ENCODE results near the gene MAP1A.

DNA sequence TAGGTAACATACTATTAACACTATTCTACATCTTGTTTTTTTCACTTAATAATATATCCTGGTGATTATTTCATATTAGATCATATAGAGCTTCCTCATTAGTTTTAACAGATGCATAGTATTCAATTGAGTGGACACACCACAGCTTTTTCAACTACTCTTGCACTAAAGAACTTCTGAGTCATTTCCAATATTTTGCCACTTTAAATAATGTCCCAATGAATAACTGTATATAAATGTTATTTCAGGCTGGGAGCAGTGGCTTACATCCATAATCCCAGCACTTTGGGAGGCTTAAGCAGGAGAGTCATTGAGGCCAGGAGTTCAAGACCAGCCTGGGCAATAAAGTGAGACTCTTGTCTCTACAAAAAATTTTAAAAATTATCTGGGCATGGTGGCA is 26.9 kb downstream of the MAP1A start:
- TF ChIP-seq, protein P1, sequence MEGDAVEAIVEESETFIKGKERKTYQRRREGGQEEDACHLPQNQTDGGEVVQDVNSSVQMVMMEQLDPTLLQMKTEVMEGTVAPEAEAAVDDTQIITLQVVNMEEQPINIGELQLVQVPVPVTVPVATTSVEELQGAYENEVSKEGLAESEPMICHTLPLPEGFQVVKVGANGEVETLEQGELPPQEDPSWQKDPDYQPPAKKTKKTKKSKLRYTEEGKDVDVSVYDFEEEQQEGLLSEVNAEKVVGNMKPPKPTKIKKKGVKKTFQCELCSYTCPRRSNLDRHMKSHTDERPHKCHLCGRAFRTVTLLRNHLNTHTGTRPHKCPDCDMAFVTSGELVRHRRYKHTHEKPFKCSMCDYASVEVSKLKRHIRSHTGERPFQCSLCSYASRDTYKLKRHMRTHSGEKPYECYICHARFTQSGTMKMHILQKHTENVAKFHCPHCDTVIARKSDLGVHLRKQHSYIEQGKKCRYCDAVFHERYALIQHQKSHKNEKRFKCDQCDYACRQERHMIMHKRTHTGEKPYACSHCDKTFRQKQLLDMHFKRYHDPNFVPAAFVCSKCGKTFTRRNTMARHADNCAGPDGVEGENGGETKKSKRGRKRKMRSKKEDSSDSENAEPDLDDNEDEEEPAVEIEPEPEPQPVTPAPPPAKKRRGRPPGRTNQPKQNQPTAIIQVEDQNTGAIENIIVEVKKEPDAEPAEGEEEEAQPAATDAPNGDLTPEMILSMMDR (conservative IDR thresholded peaks at IDR 0.05; ENCODE audit: low read depth, low read length) = no peak
- TF ChIP-seq EZH2 (IDR thresholded peaks at IDR 0.05; ENCODE audit: low read length, unreplicated experiment) = no peak
- no peak for TF ChIP-seq EZH2phosphoT487 (IDR thresholded peaks at IDR 0.05; ENCODE audit: borderline replicate concordance, low read length)

All from PC-3 (cell line).